Aorta (tissue), 5 donors: ENCODE measurements around the gene RUNDC3A. TPM values are rescaled to one million over a fixed set of nuclear protein-coding genes. Genes with fewer than 3 reads are reported as not detected.

ENCODE experiments used
- ATAC-seq: fragments of 200-7000 bp; cut with Tn5 transposase; one replicate; pipeline ENCODE4 v1.9.1; 2022; ENCODE audit warnings: moderate library complexity; ENCODE audit not compliant: low FRiP score
- DNase-seq, 2 donors: peaks; one replicate each; pipeline ENCODE4 v3.0.0-alpha.2; 2020
- H3K27ac ChIP-seq, 2 donors: one replicate each; pipeline ENCODE4 v1.5.1; 2013; ENCODE audit warnings: low read length in 2 of 2, mild to moderate bottlenecking in 2 of 2, moderate library complexity in 2 of 2, control low read depth in 1 of 2, inconsistent platforms in 1 of 2, low read depth in 1 of 2
- H3K27me3 ChIP-seq, 2 donors: one replicate each; pipeline ENCODE4 v1.6.1; 2013; ENCODE audit warnings: control low read depth in 1 of 2, low read length in 1 of 2, mild to moderate bottlenecking in 1 of 2, moderate library complexity in 1 of 2; ENCODE audit not compliant: insufficient read depth in 2 of 2, control insufficient read depth in 1 of 2
- H3K36me3 ChIP-seq, 2 donors: one replicate each; pipeline ENCODE4 v1.6.1; 2013; ENCODE audit warnings: control low read depth in 1 of 2, low read length in 1 of 2, mild to moderate bottlenecking in 1 of 2; ENCODE audit not compliant: insufficient read depth in 2 of 2, control insufficient read depth in 1 of 2
- H3K4me1 ChIP-seq, 2 donors: one replicate each; pipeline ENCODE4 v1.6.1; 2013; ENCODE audit warnings: low read length in 2 of 2, control low read depth in 1 of 2, mild to moderate bottlenecking in 1 of 2, moderate library complexity in 1 of 2; ENCODE audit not compliant: insufficient read depth in 2 of 2, control insufficient read depth in 1 of 2
- H3K4me3 ChIP-seq, 2 donors: one replicate each; pipeline ENCODE4 v1.5.1; 2013; ENCODE audit warnings: low read length in 2 of 2, control low read depth in 1 of 2, mild to moderate bottlenecking in 1 of 2
- H3K9me3 ChIP-seq: one replicate; pipeline ENCODE4 v1.6.1; 2013; ENCODE audit warnings: mild to moderate bottlenecking, low read length; ENCODE audit not compliant: control insufficient read depth
- WGBS, 2 donors: extraction: QIAGEN DNeasy Blood & Tissue Kit; methylation state at CpG; one replicate each; pipeline ENCODE4 v1.1.7; 2013; 5-methylcytosine and 5-hydroxymethylcytosine counted together
- intact Hi-C, 2 donors: fragments of 100-400 bp; cut with DNase I; formaldehyde crosslinking; loops; one replicate each; pipeline versions ENCODE4 v1.14.2 to v1.15.0; 2022
- polyA plus RNA-seq, 2 donors: library from polyadenylated mRNA; stranded (reverse); fragments of 200-250 nt; gene quantifications; one replicate each; pipeline ENCODE4 v1.2.3, GENCODE V29; 2013
- total RNA-seq, 2 donors: library from RNA; stranded (reverse); fragmentation: NEBNext Ultra II Directional; extraction: Animal tissue kit (Norgen Biotek cat#: 25700); gene quantifications; one replicate each; pipeline ENCODE4 v1.2.1, GENCODE V29; 2021
- donor health status: healthy with polysubstance abuse.
- donor health status: Bipolar disorder and iron deficiency.
- donor health status: DM: no; HTN: no; CAD: no.
- donor health status: DM: no; HTN: no; CAD: no.
- donor health status: DM: yes; HTN: yes; CAD: no.

The RUNDC3A gene
- total and polyA plus RNA-seq, 4 donors = 0.26 to 0.75 (median 0.50) TPM; not detected in 1

DNA sequence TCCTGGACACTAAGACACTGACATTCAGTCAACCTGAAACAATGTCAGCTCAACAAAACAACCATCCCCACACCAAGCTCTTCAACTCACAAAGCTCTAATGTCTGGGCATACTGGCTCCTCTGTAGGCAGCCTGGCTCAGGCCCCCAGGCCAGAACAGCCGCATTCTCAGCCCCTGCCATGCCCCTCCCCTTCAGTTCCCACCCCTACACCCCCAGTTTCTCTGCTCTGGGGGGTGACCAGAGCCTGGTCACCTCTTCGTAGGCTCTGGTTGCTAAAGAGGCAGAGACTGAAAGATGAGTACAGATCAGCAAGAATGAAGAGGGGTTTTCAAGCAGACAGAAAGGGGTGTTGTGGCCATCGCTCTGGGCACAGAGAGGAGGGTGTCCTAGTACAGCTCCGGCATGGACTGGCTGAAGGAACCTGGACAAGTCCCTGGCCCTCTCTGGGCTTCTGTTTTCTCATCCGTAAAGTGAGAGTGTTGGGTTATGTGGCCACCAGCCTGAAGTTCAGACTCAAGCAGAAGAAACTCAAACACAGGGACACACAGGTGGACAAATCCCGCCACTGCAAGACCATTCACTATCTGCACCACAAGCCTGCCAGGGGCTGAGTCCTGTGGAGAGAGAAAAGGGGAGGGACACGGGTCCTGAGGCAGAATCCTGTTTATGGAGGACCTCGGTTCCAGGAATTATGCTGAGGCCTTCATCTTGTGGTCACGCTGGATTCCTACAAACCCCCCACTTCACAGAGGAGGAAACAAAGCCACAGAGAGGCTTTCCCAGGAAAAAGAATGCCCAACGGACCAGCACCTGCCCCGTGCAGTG is 39.5 kb upstream of the RUNDC3A start:
- Histone ChIP-seq H3K4me3 (no peak overlapping the region), H3K36me3 (no peaks in the 10 kb centered on the region), H3K9me3 (no peaks in the 10 kb centered on the region), H3K4me1 (no peaks in the 10 kb centered on the region), H3K27ac (no peak overlapping the region), H3K27me3 (no peaks in the 10 kb centered on the region)
- intact Hi-C loops = no loop called here
- WGBS, 2 donors = 66 to 73% methylated on average over 11 of the region's 11 CpGs
- ATAC-seq = no peak
- no peak for DNase-seq

DNA sequence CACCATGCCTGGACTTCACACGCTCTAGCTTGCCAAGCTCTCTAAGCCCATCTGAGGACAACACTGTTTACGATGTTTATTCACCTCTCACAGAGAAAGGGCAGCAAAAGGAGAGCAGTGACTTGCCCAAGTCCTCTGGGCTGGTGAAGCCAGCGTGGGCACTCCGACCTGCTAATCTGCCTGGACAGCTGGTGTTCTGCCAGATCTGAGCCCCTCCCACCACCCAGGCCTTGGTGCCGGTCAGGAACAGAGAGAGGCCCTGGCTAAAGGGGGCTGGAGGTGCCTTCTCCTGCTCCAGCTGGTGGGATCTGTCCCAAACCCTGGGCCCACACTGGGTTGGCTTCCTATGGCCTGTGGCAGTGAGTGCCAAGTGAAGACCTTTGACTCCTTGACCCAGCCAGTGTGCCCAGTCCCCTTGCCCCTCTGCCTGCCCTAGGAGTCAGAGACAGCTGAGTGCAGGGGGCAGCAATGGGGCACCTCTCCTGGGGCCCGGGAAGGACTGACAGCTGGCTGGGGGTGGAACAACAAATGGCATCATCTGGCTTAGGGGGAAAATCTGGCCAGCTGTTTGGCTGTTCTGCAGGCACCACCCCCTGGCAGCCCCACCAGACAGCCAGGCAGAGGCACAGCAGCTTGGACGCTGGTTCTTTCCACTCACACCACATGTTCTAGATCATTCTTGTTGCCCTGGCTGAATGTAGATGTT is 38.7 kb upstream of the RUNDC3A start:
- DNase-seq (no peak), ATAC-seq (no peak)
- Histone ChIP-seq H3K4me1 (no peaks in the 10 kb centered on the region), H3K27me3 (no peaks in the 10 kb centered on the region), H3K9me3 (no peaks in the 10 kb centered on the region), H3K4me3 (no peak overlapping the region), H3K36me3 (no peaks in the 10 kb centered on the region), H3K27ac (no peak overlapping the region)
- 38 to 41% methylated on average over 7 of the region's 7 CpGs for WGBS, 2 donors
- intact Hi-C loops = no loop called here

DNA sequence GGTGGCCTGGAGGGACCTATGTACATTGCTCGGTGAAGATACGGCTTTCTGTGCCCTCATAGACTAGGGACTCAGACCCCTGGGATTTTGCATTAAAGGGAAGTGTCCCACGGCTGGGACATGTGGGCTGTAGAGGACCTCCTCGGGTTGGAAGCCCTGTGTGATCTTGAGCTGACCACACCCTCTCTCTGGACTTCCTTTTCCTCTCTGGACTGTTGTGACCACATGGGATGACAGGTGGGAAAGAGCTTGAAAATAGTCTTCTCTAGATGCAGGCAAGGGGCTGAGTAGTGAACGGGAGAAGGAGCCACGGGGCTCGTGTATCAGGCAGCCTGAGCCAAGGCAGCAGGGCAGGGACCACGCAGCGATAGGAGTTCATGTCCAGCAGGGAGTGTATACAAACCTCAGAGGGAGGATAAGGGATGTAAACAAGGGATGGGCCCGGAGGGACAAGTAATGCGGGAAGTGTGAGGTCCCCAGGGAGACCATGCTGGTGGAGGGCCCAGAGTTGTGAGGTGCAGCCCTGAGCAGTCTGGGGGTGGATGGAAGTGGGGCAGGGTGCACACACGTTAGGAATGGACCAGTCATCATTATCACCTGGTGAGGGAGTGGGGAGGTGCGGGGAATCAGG is 36.0 kb upstream of the RUNDC3A start:
- Histone ChIP-seq H3K4me3 (no peak overlapping the region), H3K27me3 (no peaks in the 10 kb centered on the region), H3K4me1 (no peaks in the 10 kb centered on the region), H3K9me3 (no peaks in the 10 kb centered on the region), H3K36me3 (no peaks in the 10 kb centered on the region), H3K27ac (no peak overlapping the region)
- intact Hi-C loops = no loop called here
- DNase-seq (no peak), ATAC-seq (no peak)
- WGBS, 2 donors = 56 to 57% methylated on average over 13 of the region's 13 CpGs

DNA sequence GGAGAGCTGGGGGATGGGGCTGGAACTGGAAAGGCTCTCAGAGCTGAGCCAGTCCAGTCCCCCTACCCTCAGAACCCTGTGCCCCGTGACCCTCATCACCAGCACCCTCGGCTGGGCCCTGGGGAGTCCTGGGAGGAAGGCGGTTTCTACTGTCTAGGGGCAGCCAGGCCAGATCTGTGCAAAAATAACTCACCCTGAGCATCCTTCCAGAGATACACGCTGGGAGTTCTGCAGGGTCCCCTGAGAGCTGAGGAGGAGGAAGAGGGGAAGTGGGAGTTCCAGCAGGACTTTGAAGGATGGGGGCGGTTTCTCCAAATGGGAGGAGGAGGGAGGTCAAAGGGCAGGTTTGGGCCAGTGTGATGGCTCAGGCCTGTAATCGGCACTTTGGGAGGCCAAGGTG is 35.4 kb upstream of the RUNDC3A start:
- no peak for ATAC-seq
- no peak overlapping the region for H3K27ac ChIP-seq
- 66 to 67% methylated on average over 6 of the region's 6 CpGs for WGBS, 2 donors
- H3K27me3 ChIP-seq = no peaks in the 10 kb centered on the region
- H3K4me1 ChIP-seq = no peaks in the 10 kb centered on the region
- H3K4me3 ChIP-seq = no peak overlapping the region
- intact Hi-C loops = no loop called here
- no peaks in the 10 kb centered on the region for H3K9me3 ChIP-seq
- H3K36me3 ChIP-seq = no peaks in the 10 kb centered on the region
- no peak for DNase-seq

DNA sequence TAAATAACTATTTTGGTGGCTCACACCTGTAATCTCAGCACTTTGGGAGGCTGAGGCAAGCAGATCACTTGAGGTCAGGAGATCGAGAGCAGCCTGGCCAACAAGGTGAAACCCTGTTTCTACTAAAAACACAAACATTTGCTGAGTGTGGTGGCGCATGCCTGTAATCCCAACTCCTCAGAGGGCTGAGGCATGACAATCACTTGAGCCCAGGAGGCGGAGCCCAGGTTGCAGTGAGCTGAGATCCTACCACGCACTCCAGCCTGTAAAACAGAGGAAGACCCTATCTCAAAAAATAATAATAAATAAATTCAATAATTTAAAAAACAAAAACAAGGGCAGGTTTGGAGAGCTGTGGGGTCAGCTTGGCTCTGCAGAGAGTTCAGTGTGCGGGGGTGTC is 34.8 kb upstream of the RUNDC3A start:
- DNase-seq = no peak
- no peak for ATAC-seq
- no peaks in the 10 kb centered on the region for H3K4me1 ChIP-seq
- no peaks in the 10 kb centered on the region for H3K27me3 ChIP-seq
- 77 to 81% methylated on average over 5 of the region's 5 CpGs for WGBS, 2 donors
- no peak overlapping the region for H3K27ac ChIP-seq
- no peak overlapping the region for H3K4me3 ChIP-seq
- intact Hi-C loops = no loop called here
- H3K36me3 ChIP-seq = no peaks in the 10 kb centered on the region
- no peaks in the 10 kb centered on the region for H3K9me3 ChIP-seq

DNA sequence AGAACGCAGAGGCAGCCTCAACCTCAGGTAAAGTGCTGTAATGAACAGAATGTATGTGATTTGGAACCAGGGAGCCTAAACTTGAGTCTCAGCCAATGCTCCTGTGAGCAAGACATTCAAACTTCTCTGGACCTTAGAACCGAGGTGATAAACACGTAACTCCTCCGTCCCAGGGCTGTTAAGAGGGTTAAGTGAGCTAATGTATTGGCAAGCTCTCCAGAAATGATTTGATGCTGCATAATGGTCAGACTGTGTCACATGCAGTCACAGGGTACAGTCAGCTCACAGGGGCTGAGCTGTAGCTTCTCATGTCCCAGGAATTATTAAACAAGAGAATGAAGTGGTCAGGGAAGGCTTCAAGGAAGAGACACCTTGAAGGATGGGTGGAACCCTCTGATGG is 30.4 kb upstream of the RUNDC3A start:
- 73 to 77% methylated on average over 4 of the region's 4 CpGs for WGBS, 2 donors
- intact Hi-C loops = no loop called here
- H3K36me3 ChIP-seq = no peaks in the 10 kb centered on the region
- H3K4me1 ChIP-seq = no peaks in the 10 kb centered on the region
- H3K4me3 ChIP-seq = no peak overlapping the region
- no peak for DNase-seq
- H3K27me3 ChIP-seq = no peaks in the 10 kb centered on the region
- no peaks in the 10 kb centered on the region for H3K9me3 ChIP-seq
- no peak for ATAC-seq
- H3K27ac ChIP-seq = no peak overlapping the region

DNA sequence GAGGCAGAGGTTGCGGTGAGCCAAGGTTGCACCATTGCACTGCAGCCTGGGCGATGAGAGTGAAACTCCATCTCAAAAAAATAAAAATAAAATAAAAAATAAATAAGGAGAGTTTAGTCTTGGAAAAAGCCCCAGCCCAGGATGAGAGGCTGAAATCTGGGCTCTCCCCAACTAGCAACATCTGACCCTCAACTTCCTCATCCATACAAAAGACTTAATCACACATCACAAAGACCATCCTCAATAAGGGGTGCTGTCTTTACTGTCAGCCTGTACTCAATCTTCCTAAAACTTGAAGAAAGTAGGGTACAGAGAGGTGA is 29.1 kb upstream of the RUNDC3A start:
- WGBS, 2 donors = 92 to 97% methylated on average over 2 of the region's 2 CpGs
- H3K36me3 ChIP-seq = no peaks in the 10 kb centered on the region
- no peaks in the 10 kb centered on the region for H3K27me3 ChIP-seq
- no peak overlapping the region for H3K27ac ChIP-seq
- H3K4me3 ChIP-seq = no peak overlapping the region
- no peaks in the 10 kb centered on the region for H3K9me3 ChIP-seq
- intact Hi-C loops = no loop called here
- H3K4me1 ChIP-seq = no peaks in the 10 kb centered on the region
- ATAC-seq = no peak
- no peak for DNase-seq

DNA sequence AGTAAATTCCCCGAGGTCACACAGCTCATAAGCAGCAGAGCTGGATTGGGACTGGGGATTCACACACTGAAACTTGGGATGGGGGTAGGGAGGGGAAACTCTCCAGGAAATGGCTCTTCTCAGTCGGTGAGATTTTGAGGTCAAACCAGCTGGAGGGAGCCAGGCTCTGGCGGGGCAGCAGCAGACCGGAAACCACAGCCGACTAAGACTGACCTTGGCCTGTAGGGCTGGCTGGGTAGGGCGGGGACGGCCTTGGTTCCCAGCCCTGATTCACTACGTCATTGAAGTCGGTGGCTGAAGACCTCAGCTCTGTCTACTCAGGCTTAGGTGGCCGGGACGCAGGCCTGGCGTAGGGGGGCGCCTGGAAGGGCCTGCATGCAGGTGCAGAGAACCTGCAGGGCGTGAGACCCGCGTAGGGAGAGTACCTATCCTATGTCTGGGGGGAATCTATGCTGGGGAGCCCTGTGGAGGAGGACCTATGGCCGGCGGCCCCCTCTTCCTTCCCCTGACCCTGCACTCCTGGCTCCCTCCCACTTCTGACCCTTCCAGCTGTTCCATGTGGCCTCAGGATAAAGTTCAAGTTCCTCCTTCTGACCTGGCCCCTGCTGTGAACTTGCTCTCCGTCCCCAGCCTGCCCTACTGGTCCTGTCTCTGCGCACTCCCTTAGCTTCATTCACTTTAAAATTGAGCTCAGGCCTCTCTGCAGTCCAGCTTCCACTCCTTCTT is 28.6 kb upstream of the RUNDC3A start:
- intact Hi-C loops = no loop called here
- Histone ChIP-seq H3K9me3 (no peaks in the 10 kb centered on the region), H3K4me1 (no peaks in the 10 kb centered on the region), H3K27me3 (no peaks in the 10 kb centered on the region), H3K27ac (no peak overlapping the region), H3K4me3 (no peak overlapping the region), H3K36me3 (no peaks in the 10 kb centered on the region)
- WGBS, 2 donors = 49 to 53% methylated on average over 20 of the region's 20 CpGs
- ATAC-seq = peak; percentile 81
- DNase-seq = peak; percentile 88 to 91
